DOHH2 (cell line): ENCODE measurements around the gene MESD.
A peak's percentile ranks its signal among the peaks of the same experiment; 100 is the strongest.

Source experiments
- H3F3A ChIP-seq: fragments of 200-600 bp; sonication (generic), shearing (Covaris generic); 2 replicates; pipeline ENCODE4 v1.6.0; 2016; ENCODE audit warnings: antibody characterized with exemption, mild to moderate bottlenecking; ENCODE audit not compliant: control insufficient read depth, insufficient read depth
- H3K27ac ChIP-seq: fragments of 200-600 bp; sonication (generic); 2 replicates; pipeline ENCODE4 v1.5.1; 2014; ENCODE audit warnings: low read depth, mild to moderate bottlenecking, low read length, moderate library complexity
- H3K27me3 ChIP-seq: fragments of 200-600 bp; sonication (generic); 2 replicates; pipeline ENCODE4 v1.6.1; 2014; ENCODE audit warnings: mild to moderate bottlenecking, low read length, mixed read lengths; ENCODE audit not compliant: control insufficient read depth
- H3K36me3 ChIP-seq: fragments of 200-600 bp; sonication (generic); 2 replicates; pipeline ENCODE4 v1.6.1; 2014; ENCODE audit warnings: mild to moderate bottlenecking, low read length, moderate library complexity, mixed read lengths; ENCODE audit not compliant: control insufficient read depth
- H3K4me1 ChIP-seq: fragments of 200-600 bp; sonication (generic); 2 replicates; pipeline ENCODE4 v1.6.1; 2014; ENCODE audit warnings: mild to moderate bottlenecking, low read length, mixed read lengths; ENCODE audit not compliant: control insufficient read depth
- H3K4me2 ChIP-seq: fragments of 200-600 bp; sonication (generic); 2 replicates; pipeline ENCODE4 v1.6.0; 2014; ENCODE audit warnings: mild to moderate bottlenecking, low read length, moderate library complexity
- H3K4me3 ChIP-seq: fragments of 200-600 bp; sonication (generic); 2 replicates; pipeline ENCODE4 v1.5.1; 2014; ENCODE audit warnings: mild to moderate bottlenecking, low read length, mixed read lengths
- H3K79me2 ChIP-seq: fragments of 200-600 bp; sonication (generic); 2 replicates; pipeline ENCODE4 v1.6.1; 2014; ENCODE audit warnings: mild to moderate bottlenecking, low read length, mixed read lengths; ENCODE audit not compliant: control insufficient read depth
- H3K9me2 ChIP-seq: fragments of 200-600 bp; sonication (generic); replicated peaks from 2 replicates; pipeline ENCODE4 v1.6.1; 2014; ENCODE audit warnings: mild to moderate bottlenecking, low read length, mixed read lengths; ENCODE audit not compliant: control insufficient read depth
- H3K9me3 ChIP-seq: fragments of 200-600 bp; sonication (generic); 2 replicates; pipeline ENCODE4 v1.6.1; 2014; ENCODE audit warnings: antibody characterized with exemption, low read length, mixed read lengths; ENCODE audit not compliant: control insufficient read depth, insufficient read depth
- H4K20me1 ChIP-seq: fragments of 200-600 bp; sonication (generic); 2 replicates; pipeline ENCODE4 v1.6.0; 2014; ENCODE audit warnings: low read depth, mild to moderate bottlenecking, antibody characterized with exemption, low read length, moderate library complexity; ENCODE audit not compliant: control insufficient read depth, insufficient read depth
- EZH2phosphoT487 ChIP-seq: fragments of 200-600 bp; sonication (generic); IDR thresholded peaks from 2 replicates; pipeline ENCODE4 v1.6.1; 2017; ENCODE audit warnings: borderline replicate concordance, mild to moderate bottlenecking, antibody characterized with exemption, low read length, moderate library complexity, mixed read lengths
- TF ChIP-seq, protein P1 (sequence below): fragments of 200-600 bp; sonication (generic); IDR thresholded peaks from one replicate; pipeline ENCODE4 v1.5.1; 2014; ENCODE audit warnings: antibody characterized with exemption, mild to moderate bottlenecking, low read depth, low read length; ENCODE audit not compliant: poor library complexity, severe bottlenecking

Gene MESD

DNA sequence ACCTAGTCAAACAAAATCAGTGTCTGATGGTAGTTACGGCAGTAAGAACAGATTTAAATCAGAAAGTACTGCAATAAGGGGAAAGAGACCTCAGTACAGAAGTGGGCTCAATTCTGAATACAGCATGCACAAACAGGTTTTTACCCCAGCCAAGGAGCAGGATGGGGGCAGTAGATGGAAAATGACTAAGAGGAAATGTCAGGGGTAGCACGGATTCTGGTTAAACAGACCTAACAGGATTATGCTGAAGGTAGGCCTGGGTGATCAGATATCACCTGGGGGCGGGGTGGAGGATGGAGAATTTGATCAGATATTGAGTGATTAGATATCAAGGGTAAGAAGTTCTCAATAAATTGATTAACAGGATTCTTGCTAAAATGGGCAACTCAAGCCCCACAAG is 19.0 kb downstream of the MESD start:
- peaks cover 13% of the 10 kb centered on the region for H3K79me2 ChIP-seq
- no peaks in the 10 kb centered on the region; the same call in 1 of the 2 replicates for H3F3A ChIP-seq
- H3K27ac ChIP-seq = no peak overlapping the region
- no peaks in the 10 kb centered on the region for H3K9me2 ChIP-seq
- H3K36me3 ChIP-seq = peaks cover 20% of the 10 kb centered on the region
- no peak overlapping the region for H3K4me3 ChIP-seq
- 0 out of 2 replicates have a peak, but pooled peaks cover 7% of the 10 kb centered on the region for H4K20me1 ChIP-seq
- H3K27me3 ChIP-seq = no peaks in the 10 kb centered on the region
- TF ChIP-seq, protein P1, sequence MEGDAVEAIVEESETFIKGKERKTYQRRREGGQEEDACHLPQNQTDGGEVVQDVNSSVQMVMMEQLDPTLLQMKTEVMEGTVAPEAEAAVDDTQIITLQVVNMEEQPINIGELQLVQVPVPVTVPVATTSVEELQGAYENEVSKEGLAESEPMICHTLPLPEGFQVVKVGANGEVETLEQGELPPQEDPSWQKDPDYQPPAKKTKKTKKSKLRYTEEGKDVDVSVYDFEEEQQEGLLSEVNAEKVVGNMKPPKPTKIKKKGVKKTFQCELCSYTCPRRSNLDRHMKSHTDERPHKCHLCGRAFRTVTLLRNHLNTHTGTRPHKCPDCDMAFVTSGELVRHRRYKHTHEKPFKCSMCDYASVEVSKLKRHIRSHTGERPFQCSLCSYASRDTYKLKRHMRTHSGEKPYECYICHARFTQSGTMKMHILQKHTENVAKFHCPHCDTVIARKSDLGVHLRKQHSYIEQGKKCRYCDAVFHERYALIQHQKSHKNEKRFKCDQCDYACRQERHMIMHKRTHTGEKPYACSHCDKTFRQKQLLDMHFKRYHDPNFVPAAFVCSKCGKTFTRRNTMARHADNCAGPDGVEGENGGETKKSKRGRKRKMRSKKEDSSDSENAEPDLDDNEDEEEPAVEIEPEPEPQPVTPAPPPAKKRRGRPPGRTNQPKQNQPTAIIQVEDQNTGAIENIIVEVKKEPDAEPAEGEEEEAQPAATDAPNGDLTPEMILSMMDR = no peak
- no peak for TF ChIP-seq EZH2phosphoT487
- H3K4me1 ChIP-seq = no peaks in the 10 kb centered on the region
- H3K4me2 ChIP-seq = no peak overlapping the region
- H3K9me3 ChIP-seq = no peaks in the 10 kb centered on the region

DNA sequence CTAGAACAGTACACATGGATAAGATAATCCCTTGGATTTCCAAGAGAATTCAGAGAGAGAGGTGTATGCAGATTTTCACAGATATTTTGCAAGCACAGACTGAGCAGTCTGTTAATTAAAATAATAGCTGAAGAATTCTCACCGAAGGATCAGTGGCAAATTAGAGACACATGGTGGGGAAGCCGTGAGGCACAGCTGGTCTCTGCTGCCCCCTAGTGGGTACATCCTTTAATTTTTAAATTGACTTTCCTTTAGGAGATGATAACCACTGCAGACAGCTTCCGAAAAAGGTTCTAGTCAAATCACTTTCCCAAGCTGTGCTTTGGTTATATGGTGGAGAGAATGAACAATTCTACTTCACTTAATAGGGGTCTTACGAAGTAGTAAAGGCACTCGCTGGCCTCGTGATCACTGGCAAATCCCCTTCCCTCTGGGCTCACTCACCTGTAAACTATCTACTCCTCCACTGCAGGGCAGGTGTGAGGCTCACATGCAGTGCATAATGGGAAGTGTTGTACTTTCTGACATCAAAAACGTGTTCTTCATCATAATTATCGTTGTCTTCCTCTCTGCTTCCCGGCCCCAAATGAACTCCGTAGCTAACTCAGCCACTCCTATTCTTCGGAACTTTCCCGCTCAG is 19.5 kb downstream of the MESD start:
- no peaks in the 10 kb centered on the region for H3K9me3 ChIP-seq
- no peaks in the 10 kb centered on the region for H3K27me3 ChIP-seq
- 0 out of 2 replicates have a peak, but pooled peaks cover 7% of the 10 kb centered on the region for H4K20me1 ChIP-seq
- no peaks in the 10 kb centered on the region for H3K9me2 ChIP-seq
- H3K79me2 ChIP-seq = peaks cover 8% of the 10 kb centered on the region
- H3K4me3 ChIP-seq = no peak overlapping the region
- H3K27ac ChIP-seq = no peak overlapping the region
- no peaks in the 10 kb centered on the region for H3K4me1 ChIP-seq
- H3F3A ChIP-seq = no peaks in the 10 kb centered on the region; the same call in 1 of the 2 replicates
- peaks cover 20% of the 10 kb centered on the region for H3K36me3 ChIP-seq
- no peak overlapping the region for H3K4me2 ChIP-seq
- no peak for TF ChIP-seq EZH2phosphoT487
- TF ChIP-seq, protein P1 = peak; percentile 84

DNA sequence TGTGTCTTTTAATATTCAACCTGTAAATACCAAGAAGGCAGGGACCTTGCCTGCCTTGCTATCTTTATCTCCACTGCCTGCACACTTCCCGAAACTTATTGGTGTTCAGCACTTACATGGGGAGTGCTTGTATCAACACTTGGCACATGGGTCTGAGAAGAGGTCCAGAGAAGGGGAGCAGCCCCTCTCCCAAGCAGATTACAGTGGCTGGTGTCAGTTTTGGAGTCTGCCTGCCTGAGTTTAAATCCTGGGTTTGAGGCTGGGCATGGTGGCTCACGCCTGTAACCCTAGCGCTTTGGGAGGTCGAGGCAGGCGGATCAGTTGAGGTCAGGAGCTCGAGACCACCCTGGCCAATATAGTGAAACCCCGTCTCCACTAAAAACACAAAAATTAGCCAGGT is 20.3 kb downstream of the MESD start:
- H3F3A ChIP-seq = no peaks in the 10 kb centered on the region; the same call in 1 of the 2 replicates
- H3K9me3 ChIP-seq = no peaks in the 10 kb centered on the region
- H3K9me2 ChIP-seq = no peaks in the 10 kb centered on the region
- H3K27me3 ChIP-seq = no peaks in the 10 kb centered on the region
- no peak overlapping the region for H3K27ac ChIP-seq
- no peaks in the 10 kb centered on the region for H3K4me1 ChIP-seq
- H3K4me2 ChIP-seq = no peak overlapping the region
- TF ChIP-seq EZH2phosphoT487 = no peak
- TF ChIP-seq, protein P1 = no peak
- H3K79me2 ChIP-seq = peaks cover 6% of the 10 kb centered on the region
- peaks cover 20% of the 10 kb centered on the region for H3K36me3 ChIP-seq
- no peak overlapping the region for H3K4me3 ChIP-seq
- H4K20me1 ChIP-seq = 0 out of 2 replicates have a peak, but pooled peaks cover 7% of the 10 kb centered on the region
